ENCODE data around the gene CEP63.

Gene CEP63

DNA sequence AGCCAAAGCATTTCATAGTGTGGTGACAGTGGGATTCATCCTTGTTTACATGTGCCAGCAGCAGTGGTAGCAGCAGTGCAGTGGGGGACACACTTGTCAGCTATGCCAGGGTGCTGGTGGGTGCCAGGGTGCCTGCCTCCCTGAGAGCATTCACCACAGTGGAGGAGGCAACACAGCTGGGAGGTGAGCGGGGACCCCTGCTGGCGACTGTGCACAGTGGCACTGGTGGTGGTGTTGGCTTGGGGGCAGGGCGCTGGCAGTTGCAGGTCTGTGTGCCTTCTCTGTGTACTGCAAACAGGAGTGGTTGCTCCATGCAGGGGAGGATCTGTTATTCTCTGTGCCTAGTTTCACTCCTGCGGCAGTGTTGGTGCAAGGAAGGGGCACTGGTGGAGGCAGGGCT is 41.2 kb downstream of the CEP63 start:
- Histone ChIP-seq H3K9ac (ENCODE audit: low read length) (no peak overlapping the region), H3K27ac (ENCODE audit: low read length) (no peak overlapping the region), H3K4me2 (ENCODE audit: low read length) (no peak overlapping the region), H3K27me3 (ENCODE audit: low read depth, low read length) (no peaks in the 10 kb centered on the region), H4K20me1 (ENCODE audit: insufficient read depth, low read length) (no peaks in the 10 kb centered on the region), H3K36me3 (replicated peaks; ENCODE audit: low read depth, low read length) (peaks cover 8% of the 10 kb centered on the region), H3K9me3 (ENCODE audit: insufficient read depth, low read length) (peaks cover 9% of the 10 kb centered on the region; the same call in 1 of the 2 replicates), H3K4me1 (ENCODE audit: low read length) (no peaks in the 10 kb centered on the region), H3K79me2 (ENCODE audit: low read length) (peaks cover 19% of the 10 kb centered on the region), H3K4me3 (ENCODE audit: low read length) (no peak overlapping the region), H2AFZ (ENCODE audit: low read depth, low read length) (no peak overlapping the region)
- peak; percentile 31 for TF ChIP-seq CTCF (IDR thresholded peaks at IDR 0.05; ENCODE audit: low read depth, low read length)
- TF ChIP-seq EZH2phosphoT487 (IDR thresholded peaks at IDR 0.05; ENCODE audit: low read depth), result no peak

- no peaks in the 10 kb centered on the region for H3K27me3 ChIP-seq (ENCODE audit: low read depth, low read length)
- no peak overlapping the region for H3K4me3 ChIP-seq (ENCODE audit: low read length)
- peaks cover 9% of the 10 kb centered on the region; the same call in 1 of the 2 replicates for H3K9me3 ChIP-seq (ENCODE audit: insufficient read depth, low read length)
- H3K27ac ChIP-seq (ENCODE audit: low read length), result no peak overlapping the region
- no peak overlapping the region for H3K9ac ChIP-seq (ENCODE audit: low read length)
- H2AFZ ChIP-seq (ENCODE audit: low read depth, low read length), result no peak overlapping the region
- no peak overlapping the region for H3K4me2 ChIP-seq (ENCODE audit: low read length)
- H4K20me1 ChIP-seq (ENCODE audit: insufficient read depth, low read length), result no peaks in the 10 kb centered on the region
- TF ChIP-seq CTCF (IDR thresholded peaks at IDR 0.05; ENCODE audit: low read depth, low read length), result no peak
- H3K4me1 ChIP-seq (ENCODE audit: low read length), result no peaks in the 10 kb centered on the region
- H3K79me2 ChIP-seq (ENCODE audit: low read length), result peaks cover 19% of the 10 kb centered on the region
- peaks cover 7% of the 10 kb centered on the region for H3K36me3 ChIP-seq (replicated peaks; ENCODE audit: low read depth, low read length)
These were observed 41.8 kb downstream of the CEP63 start for GRCh38 chr3:134527538-134528186.

- TF ChIP-seq EZH2phosphoT487 (IDR thresholded peaks at IDR 0.05; ENCODE audit: low read depth) (no peak), CTCF (IDR thresholded peaks at IDR 0.05; ENCODE audit: low read depth, low read length) (no peak)
- Histone ChIP-seq H3K9ac (ENCODE audit: low read length) (no peak overlapping the region), H3K79me2 (ENCODE audit: low read length) (no peaks in the 10 kb centered on the region), H3K27ac (ENCODE audit: low read length) (no peak overlapping the region), H3K27me3 (ENCODE audit: low read depth, low read length) (no peaks in the 10 kb centered on the region), H3K4me1 (ENCODE audit: low read length) (no peaks in the 10 kb centered on the region), H3K4me3 (ENCODE audit: low read length) (no peak overlapping the region), H3K36me3 (replicated peaks; ENCODE audit: low read depth, low read length) (peaks cover 13% of the 10 kb centered on the region), H3K4me2 (ENCODE audit: low read length) (no peak overlapping the region), H4K20me1 (ENCODE audit: insufficient read depth, low read length) (no peaks in the 10 kb centered on the region), H2AFZ (ENCODE audit: low read depth, low read length) (no peak overlapping the region), H3K9me3 (ENCODE audit: insufficient read depth, low read length) (no peaks in the 10 kb centered on the region)
These were observed 47.6 kb downstream of the CEP63 start for GRCh38 chr3:134533493-134533892.

- Histone ChIP-seq H2AFZ (ENCODE audit: low read depth, low read length) (no peak overlapping the region), H3K79me2 (ENCODE audit: low read length) (no peaks in the 10 kb centered on the region), H3K27me3 (ENCODE audit: low read depth, low read length) (no peaks in the 10 kb centered on the region), H3K9ac (ENCODE audit: low read length) (no peak overlapping the region), H3K27ac (ENCODE audit: low read length) (no peak overlapping the region), H3K9me3 (ENCODE audit: insufficient read depth, low read length) (no peaks in the 10 kb centered on the region), H3K4me3 (ENCODE audit: low read length) (no peak overlapping the region), H4K20me1 (ENCODE audit: insufficient read depth, low read length) (no peaks in the 10 kb centered on the region), H3K4me1 (ENCODE audit: low read length) (no peaks in the 10 kb centered on the region), H3K36me3 (replicated peaks; ENCODE audit: low read depth, low read length) (peaks cover 13% of the 10 kb centered on the region), H3K4me2 (ENCODE audit: low read length) (no peak overlapping the region)
- TF ChIP-seq EZH2phosphoT487 (IDR thresholded peaks at IDR 0.05; ENCODE audit: low read depth), result no peak
- TF ChIP-seq CTCF (IDR thresholded peaks at IDR 0.05; ENCODE audit: low read depth, low read length), result no peak
These were observed 49.5 kb downstream of the CEP63 start for GRCh38 chr3:134535186-134535970.

Measured in OCI-LY3 (cell line).